ENCODE data around the gene MTA1.

The MTA1 gene

DNA sequence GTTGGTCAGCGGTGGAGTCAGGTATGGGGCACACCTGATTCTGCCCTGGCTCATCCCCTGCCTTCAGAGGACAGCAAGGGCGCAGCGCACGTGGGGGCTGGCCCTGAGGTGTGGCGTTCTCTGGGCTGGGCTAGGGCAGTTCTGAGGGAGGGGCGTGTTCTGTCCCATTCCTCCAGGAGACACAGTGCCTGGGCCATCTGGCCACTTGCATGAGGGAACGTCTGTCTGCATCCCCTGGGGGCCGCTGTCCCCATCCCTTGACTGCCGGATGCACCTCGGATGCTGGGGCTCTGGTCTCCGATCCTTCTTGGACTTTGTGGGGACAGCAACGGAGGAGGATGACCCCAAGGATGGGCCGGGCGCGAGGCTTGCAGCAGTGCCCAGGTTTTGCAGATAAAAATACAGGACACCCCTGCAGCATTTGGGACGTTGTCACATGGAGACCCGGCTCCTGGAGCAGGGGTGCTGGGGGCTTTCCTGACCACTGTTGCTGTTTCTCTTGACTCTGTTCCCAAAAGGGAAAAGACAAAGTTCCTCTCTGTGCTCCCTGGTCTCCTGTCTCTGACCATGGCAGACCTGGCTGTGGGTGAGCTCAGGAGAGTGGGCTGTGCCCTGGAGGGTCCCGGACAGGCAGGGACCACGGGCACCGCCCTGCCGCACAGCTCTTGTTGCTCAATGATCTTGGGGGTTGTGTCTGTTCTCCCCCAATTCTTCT lies 6.9 kb downstream of the MTA1 start:
- TF ChIP-seq CTCF (conservative IDR thresholded peaks at IDR 0.05; ENCODE audit: control insufficient read depth, insufficient read depth, low read depth, low read length) = no peak
- DNase-seq (ENCODE audit: low read depth) = no peak
- H3K4me3 ChIP-seq (ENCODE audit: control insufficient read depth, low read depth, low read length) = no peak overlapping the region

- TF ChIP-seq CTCF (conservative IDR thresholded peaks at IDR 0.05; ENCODE audit: control insufficient read depth, insufficient read depth, low read depth, low read length) = no peak
- H3K4me3 ChIP-seq (ENCODE audit: control insufficient read depth, low read depth, low read length) = no peak overlapping the region
- no peak for DNase-seq (ENCODE audit: low read depth)
Measured at GRCh38 chr14:105427412-105427811, 7.8 kb downstream of the MTA1 start.

DNA sequence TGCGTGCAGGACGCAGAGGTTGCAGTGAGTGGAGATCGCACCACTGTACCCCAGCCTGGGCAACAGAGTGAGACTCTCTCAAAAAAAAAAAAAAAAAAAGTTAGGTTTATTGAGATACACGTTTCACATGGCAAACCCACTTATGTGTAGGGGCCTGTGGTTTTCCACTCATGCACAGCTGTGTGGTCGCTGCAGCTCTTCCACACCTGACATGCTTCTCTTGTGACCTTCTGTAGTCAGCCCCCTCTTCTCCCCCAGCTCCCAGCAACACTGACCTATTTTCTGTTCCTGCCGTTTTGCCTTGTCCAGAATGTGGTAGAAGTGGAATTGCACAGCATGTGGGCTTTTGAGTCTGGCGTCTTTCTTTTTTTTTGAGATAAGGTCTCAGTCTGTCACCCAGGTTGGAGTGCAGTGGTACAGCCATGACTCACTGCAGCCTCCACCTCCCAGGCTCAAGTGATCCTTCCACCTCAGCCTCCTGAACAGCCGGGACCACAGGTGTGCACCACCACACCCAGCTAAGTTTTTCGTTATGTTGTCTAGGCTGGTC lies 8.4 kb downstream of the MTA1 start:
- H3K4me3 ChIP-seq (ENCODE audit: control insufficient read depth, low read depth, low read length) = no peak overlapping the region
- DNase-seq (ENCODE audit: low read depth) = no peak
- TF ChIP-seq CTCF (conservative IDR thresholded peaks at IDR 0.05; ENCODE audit: control insufficient read depth, insufficient read depth, low read depth, low read length) = no peak

DNA sequence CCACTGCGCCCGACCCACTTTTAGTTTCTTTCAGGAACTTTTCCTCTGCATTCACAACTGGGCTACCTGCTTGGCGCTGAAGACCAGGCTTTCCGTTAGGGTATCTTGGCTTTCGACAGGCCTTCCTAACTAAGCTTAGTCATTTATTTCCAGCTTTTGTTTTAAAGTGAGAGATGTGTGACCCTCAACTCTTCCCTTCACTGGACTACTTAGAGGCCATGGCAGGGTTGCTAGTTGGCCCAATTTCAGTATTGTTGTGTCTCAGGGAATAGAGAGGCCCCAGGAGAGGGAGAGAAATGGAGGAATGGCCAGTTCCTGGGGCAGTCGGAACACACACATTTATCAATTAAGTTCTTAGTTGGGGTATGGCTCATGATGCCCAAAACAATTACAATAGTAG lies 10.4 kb downstream of the MTA1 start:
- DNase-seq (ENCODE audit: low read depth) = no peak
- H3K4me3 ChIP-seq (ENCODE audit: control insufficient read depth, low read depth, low read length) = no peak overlapping the region
- no peak for TF ChIP-seq CTCF (conservative IDR thresholded peaks at IDR 0.05; ENCODE audit: control insufficient read depth, insufficient read depth, low read depth, low read length)

DNA sequence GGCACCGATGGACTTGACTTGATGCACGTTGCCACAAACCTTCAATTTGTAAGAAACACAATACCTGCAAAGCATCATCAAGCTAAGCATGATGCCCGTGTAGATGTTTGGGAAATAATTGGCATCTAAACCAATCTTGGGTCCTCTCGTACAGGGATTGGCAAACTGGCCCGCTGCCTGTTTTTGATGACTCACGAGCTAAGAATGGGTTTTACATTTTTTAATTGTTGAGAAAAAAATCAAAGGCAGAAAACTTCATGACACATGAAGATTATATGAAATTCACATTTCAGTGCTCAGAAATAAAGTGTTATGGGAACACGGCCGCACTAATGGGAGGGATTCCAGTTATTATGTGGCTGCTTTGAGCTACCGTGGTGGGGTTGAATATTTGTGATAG lies 10.9 kb downstream of the MTA1 start:
- TF ChIP-seq CTCF (conservative IDR thresholded peaks at IDR 0.05; ENCODE audit: control insufficient read depth, insufficient read depth, low read depth, low read length) = no peak
- peak; percentile 58 for DNase-seq (ENCODE audit: low read depth)
- H3K4me3 ChIP-seq (ENCODE audit: control insufficient read depth, low read depth, low read length) = no peak overlapping the region

- no peak for TF ChIP-seq CTCF (conservative IDR thresholded peaks at IDR 0.05; ENCODE audit: control insufficient read depth, insufficient read depth, low read depth, low read length)
- DNase-seq (ENCODE audit: low read depth) = no peak
- no peak overlapping the region for H3K4me3 ChIP-seq (ENCODE audit: control insufficient read depth, low read depth, low read length)
Measured at GRCh38 chr14:105431256-105431655, 11.6 kb downstream of the MTA1 start.
